T-helper 9 cell (primary cell): ENCODE results near the gene ADPRS.

ENCODE experiments used
- DNase-seq: peaks from one replicate; pipeline ENCODE4 v3.0.0-alpha.2; 2020
- total RNA-seq, 2 donors: gene quantifications; one replicate each; lab custom pipeline; 2026; lab: John Stamatoyannopoulos, UW

ADPRS gene
- 14.5 to 45.7 reads per million in 2 donors for total RNA-seq

DNA sequence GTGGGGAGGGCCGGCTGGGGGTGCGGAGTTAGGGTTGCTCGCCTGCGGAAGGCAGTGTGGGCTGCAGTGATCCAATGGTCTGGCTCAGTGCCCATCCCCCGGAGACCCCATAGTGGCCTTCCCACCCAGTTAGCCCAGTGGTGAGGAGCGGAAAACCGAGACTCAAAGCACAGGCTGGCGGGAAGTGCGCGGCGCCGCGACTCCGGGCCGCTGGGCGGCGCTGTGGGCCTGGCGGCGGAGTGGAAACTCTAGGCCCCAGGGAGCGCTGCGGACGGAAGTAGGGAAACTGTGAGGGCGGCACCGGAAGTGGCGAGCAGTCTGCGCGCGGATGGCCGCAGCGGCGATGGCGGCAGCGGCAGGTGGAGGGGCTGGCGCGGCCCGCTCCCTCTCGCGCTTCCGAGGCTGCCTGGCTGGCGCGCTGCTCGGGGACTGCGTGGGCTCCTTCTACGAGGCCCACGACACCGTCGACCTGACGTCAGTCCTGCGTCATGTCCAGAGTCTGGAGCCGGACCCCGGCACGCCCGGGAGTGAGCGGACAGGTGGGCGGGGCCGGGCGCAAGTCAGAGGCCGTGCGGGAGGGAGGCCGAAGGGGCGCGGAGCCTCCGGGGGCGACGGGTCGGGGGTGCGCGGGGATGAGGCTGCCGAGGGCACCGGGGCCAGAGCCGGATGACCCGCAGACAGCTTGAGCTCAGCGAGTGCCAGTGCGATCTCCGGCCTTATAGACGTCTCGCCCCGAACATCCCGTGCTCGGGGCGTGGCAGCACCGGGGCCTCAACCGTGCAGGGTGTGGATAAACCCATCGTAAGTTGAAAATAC, at the start of gene ADPRS:
TSS of gene ADPRS (plus strand) at position 316 of the 816 bp plus-strand sequence. CDS start at position 329, 13 bp downstream.
- peak; percentile 85 for DNase-seq

DNA sequence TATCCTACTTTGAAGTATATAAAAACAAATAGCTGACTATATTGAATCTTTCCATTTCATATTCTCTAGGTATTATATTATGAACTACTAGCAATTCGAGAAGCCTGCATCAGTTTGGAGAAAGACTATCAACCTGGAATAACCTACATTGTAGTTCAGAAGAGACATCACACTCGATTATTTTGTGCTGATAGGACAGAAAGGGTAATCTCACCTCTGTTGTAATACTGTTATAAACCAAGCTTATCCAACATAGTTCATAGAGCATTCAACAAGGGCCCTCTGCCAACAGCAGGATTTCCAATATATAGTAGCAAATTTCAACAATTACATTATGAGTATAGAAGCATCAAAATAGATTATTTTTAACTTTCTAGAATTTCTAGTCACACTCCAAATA, 48.5 kb upstream of the ADPRS start:
- no peak for DNase-seq

- no peak for DNase-seq
Measured at GRCh38 chr1:36051821-36052220, 36.9 kb upstream of the ADPRS start.

GRCh38 chr1:36053978-36054377, 34.7 kb upstream of the ADPRS start:
- no peak for DNase-seq

DNA sequence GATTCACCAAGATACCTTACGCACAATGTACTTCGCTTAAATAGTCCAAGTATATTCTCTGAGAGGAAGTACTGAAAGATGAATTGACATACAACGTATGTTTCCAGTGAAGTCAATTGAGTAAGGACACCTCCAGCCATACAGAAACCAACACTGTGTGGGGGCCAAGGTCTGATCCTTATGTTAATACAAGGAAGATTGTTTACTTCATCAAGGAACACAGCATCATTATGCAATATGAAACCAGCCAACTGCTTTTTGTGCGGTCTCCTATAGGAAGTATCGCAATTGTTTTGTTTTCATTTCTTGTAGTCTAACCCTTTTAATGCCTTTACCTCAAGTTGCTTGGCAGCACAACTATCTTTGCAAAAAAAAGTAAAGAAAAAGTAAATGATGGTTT, 33.0 kb upstream of the ADPRS start:
- DNase-seq = no peak

DNA sequence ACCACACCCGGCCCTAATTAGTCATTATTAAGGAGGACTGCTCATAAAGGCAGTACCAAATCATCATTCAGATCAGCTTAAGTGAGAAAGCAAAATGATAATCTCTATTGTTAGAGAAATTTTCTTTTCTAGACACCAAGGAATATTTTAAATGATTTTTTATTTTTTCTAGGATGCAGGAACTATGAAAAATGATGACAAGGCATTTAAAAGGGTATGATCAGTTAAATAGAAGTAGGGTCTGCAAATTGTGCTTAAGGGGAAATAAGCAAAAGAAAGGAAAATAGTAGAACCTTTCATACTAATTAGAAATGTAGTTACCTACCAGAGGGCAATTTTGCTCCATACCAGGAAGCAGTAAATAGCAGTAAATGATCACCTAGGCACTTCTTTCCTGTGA, 26.4 kb upstream of the ADPRS start:
- DNase-seq = no peak

GRCh38 chr1:36067871-36068270, 20.8 kb upstream of the ADPRS start:
- no peak for DNase-seq

- no peak for DNase-seq
Measured at GRCh38 chr1:36068866-36069265, 19.8 kb upstream of the ADPRS start.

DNA sequence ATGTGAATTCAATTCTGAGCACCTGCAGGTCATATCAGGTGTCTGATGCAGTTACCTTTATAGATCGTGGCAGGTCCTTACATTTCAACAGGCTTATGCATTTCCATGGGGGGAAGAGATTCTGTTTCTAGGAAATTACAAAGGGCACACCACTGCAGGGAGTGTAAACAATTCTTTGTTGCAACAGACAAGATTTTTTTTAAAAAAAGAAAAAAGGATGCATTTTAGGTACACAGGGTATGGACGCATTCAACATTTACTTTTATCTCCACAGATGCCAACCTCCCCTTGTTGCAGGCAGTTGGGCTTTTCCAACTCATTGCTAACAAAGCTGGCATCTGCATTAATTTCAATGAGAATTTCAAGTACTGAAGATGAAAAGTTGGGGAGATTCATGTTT, 18.3 kb upstream of the ADPRS start:
- no peak for DNase-seq

GRCh38 chr1:36076979-36077573, 11.6 kb upstream of the ADPRS start:
- DNase-seq = no peak

DNA sequence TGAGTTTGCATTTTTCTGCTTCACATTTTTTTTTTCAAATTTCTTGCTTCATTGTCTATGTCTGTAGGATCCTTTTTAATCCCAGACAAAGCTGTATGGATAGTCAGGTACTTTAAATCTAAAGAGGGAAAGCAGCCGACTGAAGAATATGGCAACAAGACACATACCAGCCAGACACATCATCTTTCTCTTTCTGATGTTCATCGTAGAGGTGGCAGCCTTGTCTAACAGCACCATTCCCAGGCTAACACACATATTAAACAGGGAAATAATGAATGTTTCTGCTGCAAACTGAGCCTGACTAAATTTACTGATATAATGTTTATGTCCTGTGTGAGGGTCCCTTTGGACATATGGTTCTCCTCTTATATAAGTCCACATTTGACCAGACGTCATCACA, 8.5 kb upstream of the ADPRS start:
- DNase-seq = no peak

- DNase-seq = no peak
Measured at GRCh38 chr1:36080801-36081200, 7.9 kb upstream of the ADPRS start.

GRCh38 chr1:36081926-36082485, 6.7 kb upstream of the ADPRS start:
- no peak for DNase-seq

GRCh38 chr1:36083219-36083618, 5.5 kb upstream of the ADPRS start:
- no peak for DNase-seq

- no peak for DNase-seq
Measured at GRCh38 chr1:36083635-36084496, 4.8 kb upstream of the ADPRS start, which contains the start of gene TEKT2. TSS of gene TEKT2 (plus strand) at chr1:36084094. CDS start at chr1:36084922, 828 bp downstream.

DNA sequence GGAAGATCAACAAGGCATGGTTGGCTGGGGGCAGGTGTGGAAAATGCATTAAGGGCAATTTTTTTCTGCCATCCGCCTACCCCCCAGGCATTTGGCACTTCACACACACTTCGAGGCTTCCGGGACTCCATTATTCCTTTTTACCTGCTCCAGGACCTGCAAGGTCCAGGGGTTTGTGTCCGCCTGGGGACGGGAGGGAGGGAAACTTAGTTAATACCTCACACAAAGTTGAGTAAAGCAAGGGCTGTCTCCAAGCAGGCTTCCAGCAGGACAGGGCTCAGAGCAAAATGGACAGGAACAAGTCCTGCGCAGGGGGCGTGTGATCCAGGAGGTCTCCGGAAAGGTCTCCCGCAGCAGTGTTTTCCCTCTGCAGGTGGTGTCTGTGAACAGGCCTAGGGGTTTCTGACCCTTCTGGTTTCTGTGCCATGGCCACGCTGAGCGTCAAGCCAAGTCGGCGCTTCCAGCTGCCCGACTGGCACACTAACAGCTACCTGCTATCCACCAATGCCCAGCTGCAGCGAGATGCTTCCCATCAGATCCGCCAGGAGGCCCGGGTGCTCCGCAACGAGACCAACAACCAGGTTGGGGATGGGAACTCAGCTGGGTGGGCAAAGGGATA, 4.1 kb upstream of the ADPRS start:
- DNase-seq = no peak

- no peak for DNase-seq
Measured at GRCh38 chr1:36085126-36085525, 3.6 kb upstream of the ADPRS start.

- DNase-seq = no peak
Measured at GRCh38 chr1:36085686-36086526, 2.8 kb upstream of the ADPRS start.

DNA sequence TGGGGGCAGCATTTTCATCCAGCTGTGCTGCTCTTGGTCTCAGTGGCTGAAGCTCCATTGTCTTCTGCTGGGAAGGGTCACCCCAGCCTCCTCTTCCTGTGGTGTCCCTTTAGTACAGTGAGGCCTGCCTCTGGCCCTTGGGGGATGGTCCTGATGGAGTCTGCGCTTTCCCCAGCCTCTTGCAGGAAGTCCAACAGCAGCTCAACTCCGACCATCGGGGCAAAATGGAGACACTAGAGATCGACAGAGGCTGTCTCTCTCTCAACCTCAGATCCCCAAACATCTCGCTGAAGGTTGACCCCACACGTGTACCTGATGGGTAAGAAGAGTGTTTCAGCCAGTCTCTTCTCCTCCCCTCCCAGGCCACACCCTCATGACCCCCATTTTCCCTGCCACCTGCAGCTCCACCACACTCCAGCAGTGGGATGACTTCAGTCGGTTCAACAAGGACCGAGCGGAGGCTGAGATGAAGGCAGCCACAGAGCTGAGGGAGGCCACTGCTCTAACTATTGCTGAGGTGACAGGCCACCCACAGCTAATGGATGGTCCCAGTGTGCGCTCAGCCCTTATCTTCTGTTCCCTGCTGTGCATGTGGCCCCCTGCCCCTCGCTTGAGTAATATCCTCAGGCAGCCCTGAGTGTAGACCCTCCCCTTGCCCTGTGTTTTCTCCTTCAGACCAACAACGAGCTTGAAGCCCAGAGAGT, 2.0 kb upstream of the ADPRS start:
- DNase-seq = no peak

GRCh38 chr1:36087233-36088123, 1.2 kb upstream of the ADPRS start:
- no peak for DNase-seq
